Measurements from ENCODE around the gene RUVBL2. TPM values are rescaled to one million over a fixed set of nuclear protein-coding genes. Genes with fewer than 3 reads are reported as not detected.
"Not testable (repeated sequence)": the region's sequence is repeated elsewhere in the genome, so short reads cannot be mapped to it uniquely, and the experiment has no call there.

RUVBL2 gene
- total RNA-seq, 4 donors from 2014 or later: 80.5 to 131 (median 118) TPM

DNA sequence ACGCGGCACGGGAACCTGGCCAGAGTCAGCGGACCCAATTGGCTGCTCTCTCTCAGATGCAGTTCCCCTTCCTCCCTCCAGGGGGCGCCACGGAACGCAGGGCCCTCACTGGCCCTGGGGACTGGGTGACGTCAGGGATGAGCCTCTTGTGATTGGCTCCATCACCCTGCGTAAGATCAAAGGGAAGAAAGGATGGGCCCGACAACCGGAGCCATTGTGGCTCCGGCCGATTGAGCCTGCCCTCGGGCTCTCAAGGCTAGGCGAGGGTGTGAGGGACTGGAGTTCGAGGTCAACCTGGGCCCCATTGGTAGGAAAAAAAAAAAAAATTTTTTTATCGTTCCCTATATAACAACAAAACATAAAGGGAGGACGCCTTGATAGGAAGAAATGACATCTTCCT is 43.1 kb downstream of the RUVBL2 start, which contains the start of gene CGB1:
CGB1 (minus strand) TSS at position 81 of the 400 bp plus-strand sequence. CDS start 184 bp downstream, outside the sequence.
- WGBS, 2 donors: 56 to 61% methylated on average over 18 of the region's 18 CpGs
- H3K27ac ChIP-seq; intact Hi-C loops (cut with DNase I); H3K27me3 ChIP-seq; H3K9me3 ChIP-seq; H3K4me1 ChIP-seq; H3K4me3 ChIP-seq (replicated peaks in 1 of 3); DNase-seq; H3K36me3 ChIP-seq: not testable (repeated sequence)
- TF ChIP-seq, protein P1, sequence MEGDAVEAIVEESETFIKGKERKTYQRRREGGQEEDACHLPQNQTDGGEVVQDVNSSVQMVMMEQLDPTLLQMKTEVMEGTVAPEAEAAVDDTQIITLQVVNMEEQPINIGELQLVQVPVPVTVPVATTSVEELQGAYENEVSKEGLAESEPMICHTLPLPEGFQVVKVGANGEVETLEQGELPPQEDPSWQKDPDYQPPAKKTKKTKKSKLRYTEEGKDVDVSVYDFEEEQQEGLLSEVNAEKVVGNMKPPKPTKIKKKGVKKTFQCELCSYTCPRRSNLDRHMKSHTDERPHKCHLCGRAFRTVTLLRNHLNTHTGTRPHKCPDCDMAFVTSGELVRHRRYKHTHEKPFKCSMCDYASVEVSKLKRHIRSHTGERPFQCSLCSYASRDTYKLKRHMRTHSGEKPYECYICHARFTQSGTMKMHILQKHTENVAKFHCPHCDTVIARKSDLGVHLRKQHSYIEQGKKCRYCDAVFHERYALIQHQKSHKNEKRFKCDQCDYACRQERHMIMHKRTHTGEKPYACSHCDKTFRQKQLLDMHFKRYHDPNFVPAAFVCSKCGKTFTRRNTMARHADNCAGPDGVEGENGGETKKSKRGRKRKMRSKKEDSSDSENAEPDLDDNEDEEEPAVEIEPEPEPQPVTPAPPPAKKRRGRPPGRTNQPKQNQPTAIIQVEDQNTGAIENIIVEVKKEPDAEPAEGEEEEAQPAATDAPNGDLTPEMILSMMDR (IDR thresholded peaks at IDR 0.05): peak in 1 of 6 experiments; percentile 9

DNA sequence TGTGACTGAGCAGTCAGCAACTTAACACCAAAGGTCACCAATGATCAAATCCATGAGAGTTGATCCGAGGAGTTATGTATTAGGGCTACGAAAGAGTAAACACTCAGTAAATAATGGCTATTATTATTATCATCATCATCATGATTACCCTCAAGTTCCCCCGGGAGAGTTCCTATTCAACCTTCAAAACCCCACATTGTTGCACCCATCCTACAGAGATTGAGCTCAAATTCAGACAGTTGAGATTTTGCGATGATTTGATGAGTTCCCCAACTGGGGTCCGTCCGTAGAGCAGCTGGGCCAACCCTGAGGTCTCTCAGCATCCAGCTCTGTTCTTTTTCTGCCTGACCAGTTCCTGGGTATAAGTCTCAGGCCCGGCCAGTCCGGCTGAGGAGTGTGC is 44.4 kb downstream of the RUVBL2 start:
- H3K4me1 ChIP-seq; H3K27ac ChIP-seq; DNase-seq; H3K36me3 ChIP-seq; intact Hi-C loops (cut with DNase I); H3K9me3 ChIP-seq; H3K4me3 ChIP-seq (replicated peaks in 1 of 3); H3K27me3 ChIP-seq: not testable (repeated sequence)
- 73 to 91% methylated on average over 5 to 8 of the region's 8 CpGs for WGBS, 2 donors

DNA sequence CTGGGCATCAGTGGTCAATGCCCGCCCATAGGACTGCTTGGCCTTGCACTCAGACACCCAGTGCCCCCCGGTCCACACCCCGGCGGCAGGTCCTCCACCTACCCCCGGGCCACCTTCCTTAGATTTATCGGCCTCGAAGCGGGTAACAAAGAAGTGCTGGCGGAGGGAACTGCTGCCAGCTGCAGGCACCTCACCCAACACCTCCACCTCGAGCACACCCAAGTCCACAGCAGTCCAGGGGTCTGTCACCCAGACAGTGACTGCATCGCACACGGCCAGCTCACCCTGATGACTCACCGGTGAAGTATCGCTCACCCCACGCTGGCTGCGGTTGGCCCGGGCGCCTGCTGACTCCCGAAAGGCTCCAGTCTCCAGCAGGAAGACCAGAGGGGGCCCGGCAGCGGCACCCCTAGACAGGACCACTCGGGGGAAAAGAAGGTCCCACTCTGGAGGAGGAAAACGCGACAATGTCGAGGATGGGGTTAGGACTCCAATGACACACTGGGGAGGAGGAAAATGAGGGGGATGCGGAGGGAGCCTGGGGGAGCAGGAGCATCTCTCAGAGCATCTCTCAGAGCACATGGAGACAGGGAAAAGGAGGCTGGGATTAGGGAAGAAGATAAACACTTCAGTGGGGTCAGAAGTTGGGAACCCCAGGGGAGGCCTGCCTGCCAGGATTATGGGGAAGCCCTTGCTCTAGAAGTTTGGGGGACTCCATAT is 45.0 kb downstream of the RUVBL2 start:
- H3K4me1 ChIP-seq; H3K9me3 ChIP-seq; H3K4me3 ChIP-seq (replicated peaks in 1 of 3); intact Hi-C loops (cut with DNase I); DNase-seq; H3K27me3 ChIP-seq; H3K36me3 ChIP-seq; H3K27ac ChIP-seq: not testable (repeated sequence)
- WGBS, 2 donors: 88 to 89% methylated on average over 16 to 26 of the region's 26 CpGs

DNA sequence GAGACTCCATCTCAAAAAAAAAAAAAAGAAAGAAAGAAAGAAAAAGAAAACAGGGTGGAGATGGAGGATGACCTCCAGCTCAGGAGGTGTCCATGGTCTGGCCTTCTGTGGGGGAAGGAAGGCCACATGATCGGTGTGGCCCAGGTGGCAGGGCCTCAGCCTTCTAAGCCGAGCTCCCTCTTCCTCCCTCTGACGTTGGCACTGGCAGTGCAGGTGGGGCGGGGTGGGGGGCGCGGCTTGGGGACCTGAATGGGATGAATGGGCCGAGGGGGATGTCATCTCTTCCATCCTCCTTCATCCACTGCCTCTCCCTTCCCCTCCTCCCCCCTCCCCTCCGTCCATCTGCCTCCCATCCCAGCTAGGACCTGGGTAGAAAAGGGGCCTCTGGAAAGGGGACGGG is 46.0 kb downstream of the RUVBL2 start:
- WGBS, 2 donors: 67 to 78% methylated on average over 5 to 6 of the region's 9 CpGs
- H3K9me3 ChIP-seq; intact Hi-C loops (cut with DNase I); H3K27me3 ChIP-seq; H3K4me1 ChIP-seq; H3K4me3 ChIP-seq (replicated peaks in 1 of 3); DNase-seq; H3K27ac ChIP-seq; H3K36me3 ChIP-seq: not testable (repeated sequence)

DNA sequence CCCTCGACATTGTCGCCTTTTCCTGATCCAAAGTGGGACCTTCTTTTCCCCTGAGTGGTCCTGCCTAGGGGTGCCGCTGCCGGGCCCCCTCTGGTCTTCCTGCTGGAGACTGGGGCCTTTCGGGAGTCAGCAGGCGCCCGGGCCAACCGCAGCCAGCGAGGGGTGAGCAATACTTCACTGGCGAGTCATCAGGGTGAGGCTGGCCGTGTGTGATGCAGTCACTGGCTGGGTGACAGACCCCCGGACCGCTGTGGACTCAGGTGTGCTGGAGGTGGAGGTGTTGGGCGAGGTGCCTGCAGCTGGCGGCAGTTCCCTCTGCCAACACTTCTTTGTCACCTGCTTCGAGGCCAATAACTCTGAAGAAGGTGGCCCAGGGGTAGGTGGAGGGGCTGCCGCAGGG is 48.5 kb downstream of the RUVBL2 start:
- Histone ChIP-seq H3K4me3 (replicated peaks in 1 of 3) (no peak overlapping the region), H3K36me3 (no peaks in the 10 kb centered on the region), H3K9me3 (no peaks in the 10 kb centered on the region), H3K27me3 (no peaks in the 10 kb centered on the region), H3K4me1 (no peaks in the 10 kb centered on the region), H3K27ac (no peak overlapping the region)
- DNase-seq: no peak
- TF ChIP-seq, protein P1 (IDR thresholded peaks at IDR 0.05): no peak
- no peak for TF ChIP-seq POLR2A (IDR thresholded peaks at IDR 0.05)
- 83 to 85% methylated on average over 7 to 13 of the region's 17 CpGs for WGBS, 2 donors
- intact Hi-C loops (cut with DNase I): no loop called here

DNA sequence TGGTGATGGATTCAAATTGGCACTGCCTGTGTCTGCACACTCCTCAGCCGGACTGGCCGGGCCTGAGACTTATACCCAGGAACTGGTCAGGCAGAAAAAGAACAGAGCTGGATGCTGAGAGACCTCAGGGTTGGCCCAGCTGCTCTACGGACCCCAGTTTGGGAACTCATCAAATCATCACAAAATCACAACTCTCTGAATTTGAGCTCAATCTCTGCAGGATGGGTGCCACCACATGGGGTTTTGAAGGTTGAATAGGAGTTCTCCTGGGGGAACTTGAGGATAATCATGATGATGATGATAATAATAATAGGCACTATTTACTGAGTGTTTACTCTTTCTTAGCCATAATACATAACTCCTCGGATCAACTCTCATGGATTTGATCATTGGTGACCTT is 49.0 kb downstream of the RUVBL2 start:
- WGBS, 2 donors: 87 to 95% methylated on average over 1 to 2 of the region's 4 CpGs
- intact Hi-C loops (cut with DNase I); H3K4me1 ChIP-seq; H3K27ac ChIP-seq; H3K9me3 ChIP-seq; DNase-seq; H3K36me3 ChIP-seq; H3K4me3 ChIP-seq (replicated peaks in 1 of 3); H3K27me3 ChIP-seq: not testable (repeated sequence)

DNA sequence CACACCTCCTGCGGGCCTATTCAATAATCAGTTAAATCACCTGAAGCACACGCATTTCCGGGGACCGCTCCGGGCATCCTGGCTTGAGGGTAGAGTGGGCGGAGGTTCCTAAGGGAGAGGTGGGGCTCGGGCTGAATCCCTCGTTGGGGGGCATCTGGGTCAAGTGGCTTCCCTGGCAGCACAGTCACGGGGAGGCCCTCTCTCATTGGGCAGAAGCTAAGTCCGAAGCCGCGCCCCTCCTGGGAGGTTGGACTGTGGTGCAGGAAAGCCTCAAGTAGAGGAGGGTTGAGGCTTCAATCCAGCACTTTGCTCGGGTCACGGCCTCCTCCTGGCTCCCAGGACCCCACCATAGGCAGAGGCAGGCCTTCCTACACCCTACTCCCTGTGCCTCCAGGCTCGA is 49.9 kb downstream of the RUVBL2 start, which contains the start of gene CGB5:
CGB5 (plus strand) TSS at position 301 of the 400 bp plus-strand sequence. CDS start 362 bp downstream, outside the sequence.
- intact Hi-C loops (cut with DNase I); H3K36me3 ChIP-seq; H3K4me3 ChIP-seq (replicated peaks in 1 of 3); H3K4me1 ChIP-seq; H3K9me3 ChIP-seq; H3K27ac ChIP-seq; H3K27me3 ChIP-seq; DNase-seq: not testable (repeated sequence)
- 64 to 79% methylated on average over 6 to 10 of the region's 15 CpGs for WGBS, 2 donors

DNA sequence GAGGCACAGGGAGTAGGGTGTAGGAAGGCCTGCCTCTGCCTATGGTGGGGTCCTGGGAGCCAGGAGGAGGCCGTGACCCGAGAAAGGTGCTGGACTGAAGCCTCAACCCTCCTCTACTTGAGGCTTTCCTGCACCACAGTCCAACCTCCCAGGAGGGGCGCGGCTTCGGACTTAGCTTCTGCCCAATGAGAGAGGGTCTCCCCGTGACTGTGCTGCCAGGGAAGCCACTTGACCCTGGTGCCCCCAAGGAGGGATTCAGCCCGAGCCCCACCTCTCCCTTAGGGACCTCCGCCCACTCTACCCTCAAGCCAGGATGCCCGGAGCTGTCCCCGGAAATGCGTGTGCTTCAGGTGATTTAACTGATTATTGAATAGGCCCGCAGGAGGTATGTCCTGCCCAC is 55.3 kb downstream of the RUVBL2 start, which contains the start of gene CGB8:
CGB8 (minus strand) TSS at position 101 of the 400 bp plus-strand sequence. CDS start 372 bp downstream, outside the sequence.
- H3K27ac ChIP-seq; H3K9me3 ChIP-seq; intact Hi-C loops (cut with DNase I); H3K27me3 ChIP-seq; DNase-seq; H3K4me3 ChIP-seq (replicated peaks in 1 of 3); H3K36me3 ChIP-seq; H3K4me1 ChIP-seq: not testable (repeated sequence)
- WGBS, 2 donors: 60 to 70% methylated on average over 1 to 10 of the region's 12 CpGs

DNA sequence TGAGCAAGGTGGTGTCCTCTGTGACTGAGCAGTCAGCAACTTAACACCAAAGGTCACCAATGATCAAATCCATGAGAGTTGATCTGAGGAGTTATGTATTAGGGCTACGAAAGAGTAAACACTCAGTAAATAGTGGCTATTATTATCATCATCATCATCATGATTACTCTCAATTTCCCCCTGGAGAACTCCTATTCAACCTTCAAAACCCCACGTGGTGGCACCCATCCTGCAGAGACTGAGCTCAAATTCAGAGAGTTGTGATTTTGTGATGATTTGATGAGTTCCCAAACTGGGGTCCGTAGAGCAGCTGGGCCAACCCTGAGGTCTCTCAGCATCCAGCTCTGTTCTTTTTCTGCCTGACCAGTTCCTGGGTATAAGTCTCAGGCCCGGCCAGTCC is 56.1 kb downstream of the RUVBL2 start:
- H3K36me3 ChIP-seq; H3K27me3 ChIP-seq; H3K9me3 ChIP-seq; H3K4me1 ChIP-seq; H3K4me3 ChIP-seq (replicated peaks in 1 of 3); DNase-seq; H3K27ac ChIP-seq; intact Hi-C loops (cut with DNase I): not testable (repeated sequence)
- 83 to 88% methylated on average over 3 of the region's 4 CpGs for WGBS, 2 donors

DNA sequence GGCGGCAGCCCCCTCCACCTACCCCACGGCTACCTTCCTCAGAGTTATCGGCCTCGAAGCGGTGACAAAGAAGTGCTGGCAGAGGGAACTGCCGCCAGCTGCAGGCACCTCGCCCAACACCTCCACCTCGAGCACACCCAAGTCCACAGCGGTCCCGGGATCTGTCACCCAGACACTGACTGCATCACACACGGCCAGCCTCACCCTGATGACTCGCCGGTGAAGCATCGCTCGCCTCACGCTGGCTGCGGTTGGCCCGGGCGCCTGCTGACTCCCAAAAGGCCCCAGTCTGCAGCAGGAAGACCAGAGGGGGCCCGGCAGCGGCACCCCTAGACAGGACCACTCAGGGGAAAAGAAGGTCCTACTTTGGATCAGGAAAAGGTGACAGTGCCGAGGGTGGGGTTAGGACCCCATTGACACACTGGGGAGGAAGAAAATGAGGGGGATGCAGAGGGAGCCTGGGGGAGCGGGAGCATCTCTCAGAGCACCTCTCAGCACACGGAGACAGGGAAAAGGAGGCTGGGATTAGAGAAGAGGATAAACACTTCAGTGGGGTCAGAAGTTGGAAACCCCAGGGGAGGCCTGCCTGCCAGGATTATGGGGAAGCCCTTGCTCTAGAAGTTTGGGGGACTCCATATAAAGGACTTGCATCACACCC is 56.8 kb downstream of the RUVBL2 start:
- intact Hi-C loops (cut with DNase I); H3K9me3 ChIP-seq; H3K27me3 ChIP-seq; H3K4me1 ChIP-seq; DNase-seq; H3K4me3 ChIP-seq (replicated peaks in 1 of 3); H3K27ac ChIP-seq; H3K36me3 ChIP-seq: not testable (repeated sequence)
- 87 to 88% methylated on average over 14 to 19 of the region's 24 CpGs for WGBS, 2 donors
